Activated B cell treated with CpG ODN at 0.5 μM for 24 hours (primary cell): ENCODE results near the gene GZMM. TPM values are rescaled to one million over a fixed set of nuclear protein-coding genes. Genes with fewer than 3 reads are reported as not detected.

Experiments used
- ATAC-seq: fragments of 200-7000 bp; cut with Tn5 transposase; one replicate; pipeline ENCODE4 v1.10.0; 2021; ENCODE audit warnings: low read depth, mild to moderate bottlenecking, moderate library complexity
- CTCF ChIA-PET: fragments of 350-600 bp; sonication (Branson Sonifier 250); formaldehyde crosslinking; loops from one replicate; lab custom pipeline; 2021; ENCODE audit warnings: antibody characterized with exemption; lab: Charles Lee
- POLR2A ChIA-PET: fragments of 350-600 bp; sonication (Branson Sonifier 250); formaldehyde crosslinking; loops from one replicate; lab custom pipeline; 2021; ENCODE audit warnings: antibody characterized with exemption; lab: Charles Lee
- DNase-seq: peaks from one replicate; pipeline ENCODE4 v3.0.0; 2022
- H3K27ac Mint-ChIP-seq: one replicate; pipeline ENCODE4 v1.8.0; 2020; ENCODE audit warnings: mixed read lengths
- H3K27me3 Mint-ChIP-seq: one replicate; pipeline ENCODE4 v1.8.0; 2021; ENCODE audit warnings: mixed read lengths
- H3K36me3 Mint-ChIP-seq: one replicate; pipeline ENCODE4 v1.8.0; 2021; ENCODE audit warnings: low read depth, mixed read lengths
- H3K4me1 Mint-ChIP-seq: one replicate; pipeline ENCODE4 v1.8.0; 2021; ENCODE audit warnings: mixed read lengths
- H3K4me3 Mint-ChIP-seq: one replicate; pipeline ENCODE4 v1.8.0; 2020; ENCODE audit warnings: mild to moderate bottlenecking, mixed read lengths
- H3K9me3 Mint-ChIP-seq: one replicate; pipeline ENCODE4 v1.8.0; 2020; ENCODE audit warnings: mixed read lengths
- intact Hi-C: fragments of 100-400 bp; cut with micrococcal nuclease; formaldehyde crosslinking; loops from one replicate; pipeline ENCODE4 v1.15.1; 2024
- total RNA-seq: library from RNA; stranded (reverse); gene quantifications from 2 replicates; pipeline ENCODE4 v1.2.3, GENCODE V29; 2022
- TF ChIP-seq, protein P1 (sequence below): fragments of 200-600 bp; IDR thresholded peaks from one replicate; pipeline ENCODE4 v1.8.0; 2022; ENCODE audit warnings: antibody characterized with exemption, mild to moderate bottlenecking

Gene GZMM
- total RNA-seq, 1 donor from 2014 or later, result not detected

GRCh38 chr19:496112-496665, 47.7 kb upstream of the GZMM start, which contains the start of gene MADCAM1:
Gene MADCAM1 (plus strand): TSS chr19:496486. CDS start chr19:496500, 14 bp downstream.
- CTCF ChIA-PET, result no interaction called here
- no peak for ATAC-seq
- no peak within 1 kb of the TSS for H3K4me3 Mint-ChIP-seq

DNA sequence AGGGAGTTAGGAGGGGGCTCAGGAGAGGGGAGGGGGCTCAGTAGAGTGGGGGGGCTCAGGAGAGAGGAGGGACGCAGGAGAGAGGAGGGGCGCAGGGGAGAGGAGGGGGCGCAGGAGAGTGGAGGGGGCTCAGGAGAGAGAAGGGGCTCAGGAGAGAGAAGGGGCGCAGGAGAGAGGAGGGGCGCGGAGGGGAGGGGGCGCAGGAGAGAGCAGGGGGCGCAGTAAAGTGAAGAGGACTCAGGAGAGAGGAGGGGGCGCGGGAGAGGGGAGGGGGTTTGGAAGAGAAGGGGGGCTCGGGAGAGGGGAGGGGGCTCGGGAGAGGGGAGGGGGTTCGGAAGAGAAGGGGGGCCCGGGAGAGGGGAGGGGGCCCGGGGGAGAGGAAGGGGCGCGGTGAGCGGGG, 46.9 kb upstream of the GZMM start:
- H3K36me3 Mint-ChIP-seq, result no peaks in the 10 kb centered on the region
- DNase-seq (no peak), ATAC-seq (no peak)
- ChIA-PET CTCF (no interaction called here), POLR2A (no interaction called here)
- no peaks in the 10 kb centered on the region for H3K9me3 Mint-ChIP-seq
- no peak overlapping the region for H3K4me3 Mint-ChIP-seq
- peaks cover 8% of the 10 kb centered on the region for H3K4me1 Mint-ChIP-seq
- intact Hi-C loops, result no loop called here
- peaks cover 15% of the 10 kb centered on the region for H3K27me3 Mint-ChIP-seq
- TF ChIP-seq, protein P1, sequence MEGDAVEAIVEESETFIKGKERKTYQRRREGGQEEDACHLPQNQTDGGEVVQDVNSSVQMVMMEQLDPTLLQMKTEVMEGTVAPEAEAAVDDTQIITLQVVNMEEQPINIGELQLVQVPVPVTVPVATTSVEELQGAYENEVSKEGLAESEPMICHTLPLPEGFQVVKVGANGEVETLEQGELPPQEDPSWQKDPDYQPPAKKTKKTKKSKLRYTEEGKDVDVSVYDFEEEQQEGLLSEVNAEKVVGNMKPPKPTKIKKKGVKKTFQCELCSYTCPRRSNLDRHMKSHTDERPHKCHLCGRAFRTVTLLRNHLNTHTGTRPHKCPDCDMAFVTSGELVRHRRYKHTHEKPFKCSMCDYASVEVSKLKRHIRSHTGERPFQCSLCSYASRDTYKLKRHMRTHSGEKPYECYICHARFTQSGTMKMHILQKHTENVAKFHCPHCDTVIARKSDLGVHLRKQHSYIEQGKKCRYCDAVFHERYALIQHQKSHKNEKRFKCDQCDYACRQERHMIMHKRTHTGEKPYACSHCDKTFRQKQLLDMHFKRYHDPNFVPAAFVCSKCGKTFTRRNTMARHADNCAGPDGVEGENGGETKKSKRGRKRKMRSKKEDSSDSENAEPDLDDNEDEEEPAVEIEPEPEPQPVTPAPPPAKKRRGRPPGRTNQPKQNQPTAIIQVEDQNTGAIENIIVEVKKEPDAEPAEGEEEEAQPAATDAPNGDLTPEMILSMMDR, result no peak
- H3K27ac Mint-ChIP-seq, result no peak overlapping the region

More at GRCh38 chr19:496112-496665, 47.7 kb upstream of the GZMM start, which contains the start of gene MADCAM1:
- Mint-ChIP-seq H3K4me1 (peaks cover 8% of the 10 kb centered on the region), H3K9me3 (no peaks in the 10 kb centered on the region), H3K27me3 (peaks cover 15% of the 10 kb centered on the region), H3K27ac (no peak within 1 kb of the TSS), H3K36me3 (no peaks in the 10 kb centered on the region)
- DNase-seq, result no peak
- TF ChIP-seq, protein P1, result no peak
- intact Hi-C loops, result no loop called here
- POLR2A ChIA-PET, result interaction anchor here (1.3 kb wide), 1 partner anchor 10 kb away, joined by 5 read pairs; no protein-coding TSS in a partner anchor

GRCh38 chr19:497491-497868, 46.4 kb upstream of the GZMM start:
- Mint-ChIP-seq H3K27ac (no peak overlapping the region), H3K4me1 (peaks cover 9% of the 10 kb centered on the region), H3K27me3 (peaks cover 15% of the 10 kb centered on the region), H3K36me3 (no peaks in the 10 kb centered on the region), H3K4me3 (no peak overlapping the region), H3K9me3 (no peaks in the 10 kb centered on the region)
- TF ChIP-seq, protein P1, result no peak
- intact Hi-C loops, result no loop called here
- DNase-seq (no peak), ATAC-seq (no peak)
- ChIA-PET POLR2A (interaction anchor here (1.9 kb wide), 1 partner anchor 9 kb away, joined by 10 read pairs; no protein-coding TSS in a partner anchor), CTCF (no interaction called here)

DNA sequence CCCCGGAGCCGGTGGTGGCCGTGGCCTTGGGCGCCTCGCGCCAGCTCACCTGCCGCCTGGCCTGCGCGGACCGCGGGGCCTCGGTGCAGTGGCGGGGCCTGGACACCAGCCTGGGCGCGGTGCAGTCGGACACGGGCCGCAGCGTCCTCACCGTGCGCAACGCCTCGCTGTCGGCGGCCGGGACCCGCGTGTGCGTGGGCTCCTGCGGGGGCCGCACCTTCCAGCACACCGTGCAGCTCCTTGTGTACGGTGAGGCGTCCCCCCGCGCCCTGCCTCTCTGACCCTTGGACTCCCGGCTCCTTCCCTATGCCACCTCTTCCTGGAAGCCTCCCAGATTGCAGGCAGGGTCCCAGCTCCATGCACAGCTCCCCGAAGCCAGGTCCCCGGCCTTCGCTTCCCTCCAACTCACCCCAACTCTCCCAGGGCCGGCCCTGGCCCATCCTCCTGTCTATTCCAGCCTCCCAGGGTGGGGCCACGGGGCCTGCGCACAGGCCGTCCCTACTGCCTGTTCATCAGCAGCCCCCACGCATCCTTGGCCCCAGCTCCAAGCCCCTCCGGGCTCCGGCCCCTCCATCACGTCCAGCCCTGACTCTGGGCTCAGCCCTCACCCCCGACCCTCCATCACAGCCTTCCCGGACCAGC, 45.9 kb upstream of the GZMM start:
- Mint-ChIP-seq H3K36me3 (no peaks in the 10 kb centered on the region), H3K27me3 (peaks cover 15% of the 10 kb centered on the region), H3K4me1 (peaks cover 13% of the 10 kb centered on the region), H3K27ac (no peak overlapping the region), H3K4me3 (no peak overlapping the region), H3K9me3 (no peaks in the 10 kb centered on the region)
- peak; percentile 25 for ATAC-seq
- ChIA-PET POLR2A (interaction anchor here (1.9 kb wide), 1 partner anchor 9 kb away, joined by 10 read pairs; no protein-coding TSS in a partner anchor), CTCF (interaction anchor here (0.8 kb wide), 1 partner anchor 13 kb away, joined by 3 read pairs; no protein-coding TSS in a partner anchor)
- DNase-seq, result no peak
- intact Hi-C loops, result no loop called here
- TF ChIP-seq, protein P1, result no peak

- no peak for ATAC-seq
- TF ChIP-seq, protein P1, result no peak
- Mint-ChIP-seq H3K36me3 (no peaks in the 10 kb centered on the region), H3K9me3 (no peaks in the 10 kb centered on the region), H3K4me3 (no peak overlapping the region), H3K27me3 (peaks cover 15% of the 10 kb centered on the region), H3K4me1 (peaks cover 14% of the 10 kb centered on the region), H3K27ac (no peak overlapping the region)
- no peak for DNase-seq
- ChIA-PET CTCF (interaction anchor here (0.8 kb wide), 1 partner anchor 13 kb away, joined by 3 read pairs; no protein-coding TSS in a partner anchor), POLR2A (interaction anchor here (1.9 kb wide), 1 partner anchor 8 kb away, joined by 10 read pairs; no protein-coding TSS in a partner anchor)
- intact Hi-C loops, result no loop called here
Measured at GRCh38 chr19:498511-498891, 45.4 kb upstream of the GZMM start.
